Measurements from ENCODE around the gene PPP1R13B.

The PPP1R13B gene

DNA sequence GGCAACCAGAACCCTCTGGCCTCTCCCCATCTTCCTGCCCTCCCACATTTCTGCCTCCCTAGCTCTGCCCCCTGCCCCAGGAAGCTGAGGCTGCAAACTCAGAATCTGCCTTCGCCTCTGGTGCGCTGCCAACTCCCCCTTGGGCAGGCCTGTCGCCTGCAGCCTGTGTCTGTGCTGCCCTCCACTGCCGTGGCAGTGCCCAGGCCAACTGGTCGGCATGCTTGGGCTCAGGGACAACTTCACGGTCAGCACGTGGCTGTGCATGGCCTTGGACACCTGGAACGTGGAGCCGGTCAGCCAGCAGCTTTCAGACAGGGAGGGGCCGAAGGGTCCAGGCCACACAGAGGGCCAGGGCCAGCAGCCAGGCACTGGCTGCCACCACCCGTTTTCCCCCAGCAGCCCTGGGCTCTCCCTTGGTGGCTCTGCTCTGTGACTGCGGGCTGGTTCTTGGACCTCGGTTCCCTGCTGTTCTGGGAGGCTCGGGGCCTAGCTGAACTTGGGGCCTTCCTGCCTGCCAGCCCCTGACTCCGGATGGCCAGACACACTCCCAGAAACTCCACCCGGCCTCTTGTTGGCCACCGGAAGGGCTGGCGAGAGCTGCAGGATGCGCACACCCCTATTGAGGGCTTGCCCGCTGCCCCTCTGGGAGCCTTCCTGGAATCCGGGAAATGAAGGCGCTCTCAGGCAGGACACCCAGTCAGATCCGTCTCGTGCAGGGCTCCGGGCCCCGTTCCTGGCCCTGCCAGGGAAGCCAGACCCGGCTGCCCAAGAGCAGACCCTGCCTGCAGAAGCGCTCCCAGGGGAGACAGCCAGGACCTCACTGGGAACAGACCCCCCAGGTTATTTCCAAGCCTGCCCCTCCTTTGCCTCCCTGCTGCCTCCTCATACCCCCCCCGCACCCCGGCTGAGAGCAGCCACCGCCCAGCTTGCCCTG is 34.2 kb upstream of the PPP1R13B start:
- in situ Hi-C loops (cut with MboI; ENCODE audit: low sequenced_read_pairs), result no loop called here

DNA sequence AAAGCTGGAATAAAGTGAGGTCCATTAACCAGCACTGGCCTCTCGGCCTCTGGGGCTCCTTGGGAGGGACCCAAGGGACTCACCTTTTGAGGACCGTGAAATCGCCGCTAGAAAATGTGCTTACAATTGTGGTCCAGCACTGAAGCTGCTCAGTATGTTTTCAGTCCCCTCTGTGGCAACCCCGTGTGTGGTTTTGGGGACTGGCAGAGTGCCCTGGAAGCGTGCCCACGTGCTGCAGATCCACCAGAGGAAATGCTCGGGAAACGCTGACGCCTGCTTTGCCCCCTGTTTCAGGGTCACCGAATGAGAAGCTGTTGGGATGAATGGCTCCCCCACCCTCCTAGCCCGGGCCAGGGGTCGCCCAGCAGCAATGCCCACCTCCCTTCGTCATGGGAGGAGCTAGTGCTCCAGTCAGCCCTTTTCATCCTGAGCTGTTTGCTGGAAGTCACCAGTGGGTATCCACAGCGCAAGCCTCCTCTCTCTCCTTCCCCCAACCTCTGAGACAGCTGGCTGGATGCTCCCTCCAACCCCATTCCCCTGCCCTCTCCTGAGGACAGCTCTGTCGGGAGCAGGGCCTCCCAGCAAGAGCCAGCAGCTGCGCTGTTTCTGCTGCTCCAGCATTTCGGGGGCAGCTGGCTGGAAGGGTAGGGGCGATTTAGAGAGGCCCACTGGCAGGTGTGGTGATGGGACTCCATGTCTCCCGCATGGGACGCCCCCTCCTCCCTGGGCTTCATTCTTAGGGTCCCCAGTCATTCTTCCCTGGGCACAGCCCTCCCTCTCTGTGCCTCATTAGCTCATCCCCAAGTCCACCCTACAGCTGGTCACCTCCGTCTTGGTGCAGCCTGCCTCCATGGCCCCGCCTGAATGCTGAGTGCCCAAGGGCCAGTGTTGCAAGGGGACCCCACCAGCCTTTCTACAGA is 33.2 kb upstream of the PPP1R13B start:
- in situ Hi-C loops (cut with MboI; ENCODE audit: low sequenced_read_pairs), result no loop called here

DNA sequence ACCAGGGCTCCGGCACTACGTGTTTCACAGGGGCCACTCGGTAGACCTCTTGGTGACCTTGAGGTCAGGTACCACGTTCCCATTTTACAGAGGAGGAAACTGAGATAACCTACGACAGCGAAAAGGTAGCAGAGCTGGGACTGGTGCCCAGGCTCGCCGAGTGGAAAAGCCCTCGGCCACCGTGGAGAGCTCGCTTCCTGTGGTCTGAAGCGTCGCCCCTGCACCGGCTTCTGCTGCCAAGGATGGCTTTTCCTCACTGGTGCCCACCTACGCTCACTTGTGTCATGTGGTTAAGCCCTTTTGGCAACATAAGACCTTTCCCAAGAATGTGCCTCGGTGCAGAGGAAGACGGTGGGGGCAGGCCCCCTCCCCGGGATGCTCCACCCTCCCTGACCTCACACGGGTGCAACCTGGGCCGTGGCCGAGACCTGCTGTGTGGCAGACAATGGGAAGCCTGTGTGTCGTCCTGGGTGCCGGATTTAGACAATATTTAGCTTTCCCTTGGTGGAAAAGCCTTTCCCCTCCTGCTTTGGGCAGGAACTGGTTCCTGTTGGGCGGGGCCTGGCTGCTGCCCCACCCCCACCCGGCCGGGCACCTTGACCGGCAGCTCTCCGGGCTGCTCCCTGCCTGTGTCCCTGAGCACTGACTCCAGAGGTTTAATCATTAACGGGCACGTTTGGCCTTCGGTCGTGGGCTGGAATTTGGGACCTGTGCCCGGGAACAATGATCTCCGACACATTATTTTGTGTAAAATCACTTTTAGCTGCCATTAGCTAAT is 32.4 kb upstream of the PPP1R13B start:
- in situ Hi-C loops (cut with MboI; ENCODE audit: low sequenced_read_pairs), result no loop called here

DNA sequence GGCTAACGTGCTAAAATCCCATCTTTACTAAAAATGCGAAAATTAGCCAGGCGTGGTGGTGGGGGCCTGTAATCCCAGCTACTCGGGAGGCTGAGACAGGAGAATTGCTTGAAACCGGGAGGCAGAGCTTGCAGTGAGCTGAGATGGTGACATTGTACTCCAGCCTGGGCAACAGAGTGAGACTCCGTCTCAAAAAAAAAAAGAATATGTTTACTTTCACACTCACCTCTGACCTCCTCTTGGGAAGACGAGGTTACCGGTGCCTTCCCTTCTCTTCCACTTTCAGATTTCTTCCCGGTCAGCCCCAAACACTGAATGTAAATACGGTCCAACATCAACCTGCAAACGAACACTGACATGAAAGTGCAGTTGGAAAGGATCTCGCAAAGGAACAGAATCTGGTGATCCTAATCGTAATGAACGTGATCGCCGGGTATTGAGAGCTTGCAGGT is 31.8 kb upstream of the PPP1R13B start:
- in situ Hi-C loops (cut with MboI; ENCODE audit: low sequenced_read_pairs), result no loop called here

DNA sequence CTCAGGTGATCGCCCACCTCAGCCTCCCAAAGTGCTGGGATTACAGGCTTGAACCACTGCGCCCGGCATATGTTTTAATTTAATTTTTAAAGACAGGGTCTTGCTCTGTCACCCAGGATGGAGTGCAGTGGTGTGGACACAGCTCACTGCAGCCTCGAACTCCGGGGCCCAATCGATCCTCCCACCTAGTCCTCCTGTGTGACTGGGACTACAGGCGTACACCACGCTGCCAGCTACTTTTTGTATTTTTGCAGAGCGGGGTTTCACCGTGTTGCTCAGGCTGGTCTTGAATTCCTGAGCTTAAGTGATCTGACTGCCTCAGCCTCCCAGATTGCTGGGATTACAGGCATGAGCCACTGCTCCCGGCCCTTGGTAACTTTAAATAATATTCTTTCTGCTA is 30.8 kb upstream of the PPP1R13B start:
- in situ Hi-C loops (cut with MboI; ENCODE audit: low sequenced_read_pairs), result no loop called here

DNA sequence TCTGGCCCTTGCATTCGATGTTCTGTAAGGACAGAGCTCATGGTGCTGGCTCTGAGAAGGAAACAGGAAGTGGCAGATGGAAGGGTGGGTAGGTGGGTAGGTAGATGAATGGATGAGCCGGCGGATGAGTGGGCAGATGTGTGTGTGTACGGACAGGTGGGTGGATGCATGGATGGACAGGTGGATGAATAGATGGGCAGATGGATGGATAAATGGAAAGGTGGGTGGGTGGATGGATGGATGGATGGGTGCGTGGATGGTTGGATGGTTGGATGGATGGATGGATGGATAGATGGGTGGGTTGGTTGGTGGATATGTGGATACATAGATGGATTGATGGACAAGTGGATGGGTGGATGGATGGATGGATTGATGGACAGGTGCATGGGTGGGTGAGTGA is 27.6 kb upstream of the PPP1R13B start:
- in situ Hi-C loops (cut with MboI; ENCODE audit: low sequenced_read_pairs), result no loop called here

DNA sequence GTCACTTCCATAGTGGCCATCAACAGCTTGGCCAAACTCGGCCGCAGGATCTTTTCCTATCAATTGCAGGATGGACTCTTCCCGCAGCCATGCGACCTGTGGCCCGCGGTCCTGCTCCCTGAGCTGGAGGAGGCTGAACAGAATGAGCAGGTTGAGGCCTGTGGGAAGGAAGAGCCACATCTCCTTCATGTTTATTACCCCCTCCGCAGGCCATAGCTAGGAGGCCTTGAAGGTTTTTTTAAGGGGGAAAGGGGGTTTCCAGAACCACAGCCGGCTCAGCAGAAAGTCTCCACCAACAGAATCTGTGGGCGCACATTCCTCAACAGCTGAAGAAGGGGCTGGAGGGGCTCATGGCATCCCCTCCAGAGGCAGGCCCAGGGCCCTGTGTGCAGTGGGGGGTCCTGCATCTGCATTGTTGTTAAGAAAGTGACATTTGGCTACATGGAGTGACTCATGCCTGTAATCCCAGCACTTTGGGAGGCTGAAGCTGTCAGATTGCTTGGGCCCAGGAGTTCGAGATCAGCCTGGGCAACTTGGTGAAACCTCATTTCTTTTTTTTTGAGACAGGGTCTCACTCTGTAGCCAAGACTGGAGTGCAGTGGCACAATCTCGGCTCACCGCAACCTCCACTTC is 25.2 kb upstream of the PPP1R13B start:
- in situ Hi-C loops (cut with MboI; ENCODE audit: low sequenced_read_pairs), result no loop called here

DNA sequence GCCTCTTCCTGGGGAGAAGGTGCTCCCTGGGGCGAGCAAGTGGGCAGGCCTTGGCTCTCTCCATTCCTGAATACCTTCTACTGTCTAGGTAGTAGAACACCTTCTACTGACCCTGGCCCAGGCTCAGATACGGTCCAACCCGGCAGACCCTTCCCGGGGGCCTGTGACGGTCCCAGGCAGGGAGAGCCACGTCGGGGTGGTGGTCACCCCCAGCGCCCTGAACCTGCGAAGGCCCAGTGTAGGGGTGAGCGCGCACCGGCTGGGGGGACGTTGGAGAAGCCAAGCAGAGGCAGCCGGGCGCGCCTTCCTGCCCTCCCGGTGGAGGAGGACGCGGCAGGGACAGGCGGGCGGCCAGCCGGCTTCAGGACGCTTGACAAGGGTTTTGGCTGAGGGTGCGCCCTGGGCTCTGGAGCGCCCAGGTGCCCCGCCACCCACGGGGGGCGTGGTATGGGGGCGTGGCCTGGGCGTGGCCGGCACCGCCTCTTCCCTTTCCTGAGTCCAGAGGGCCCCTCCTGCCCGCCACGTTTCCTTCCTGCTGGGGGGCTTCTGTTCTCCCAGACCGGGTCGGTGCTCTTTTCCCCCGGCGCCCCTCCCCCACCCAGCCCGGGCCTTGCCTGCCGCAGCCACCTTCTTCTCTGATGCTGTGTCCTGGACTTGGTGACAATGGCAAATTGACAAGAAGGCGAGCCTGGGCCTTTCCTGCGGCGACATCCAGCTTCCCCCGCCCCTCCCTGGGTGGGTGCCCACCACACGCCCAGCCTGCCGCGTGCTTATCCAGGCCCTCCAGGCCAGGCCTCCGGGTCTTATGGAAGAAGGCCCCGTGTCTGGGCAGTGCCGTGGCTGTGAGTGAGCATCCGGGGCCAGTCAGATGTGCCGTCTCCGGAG is 24.5 kb upstream of the PPP1R13B start:
- in situ Hi-C loops (cut with MboI; ENCODE audit: low sequenced_read_pairs), result no loop called here

DNA sequence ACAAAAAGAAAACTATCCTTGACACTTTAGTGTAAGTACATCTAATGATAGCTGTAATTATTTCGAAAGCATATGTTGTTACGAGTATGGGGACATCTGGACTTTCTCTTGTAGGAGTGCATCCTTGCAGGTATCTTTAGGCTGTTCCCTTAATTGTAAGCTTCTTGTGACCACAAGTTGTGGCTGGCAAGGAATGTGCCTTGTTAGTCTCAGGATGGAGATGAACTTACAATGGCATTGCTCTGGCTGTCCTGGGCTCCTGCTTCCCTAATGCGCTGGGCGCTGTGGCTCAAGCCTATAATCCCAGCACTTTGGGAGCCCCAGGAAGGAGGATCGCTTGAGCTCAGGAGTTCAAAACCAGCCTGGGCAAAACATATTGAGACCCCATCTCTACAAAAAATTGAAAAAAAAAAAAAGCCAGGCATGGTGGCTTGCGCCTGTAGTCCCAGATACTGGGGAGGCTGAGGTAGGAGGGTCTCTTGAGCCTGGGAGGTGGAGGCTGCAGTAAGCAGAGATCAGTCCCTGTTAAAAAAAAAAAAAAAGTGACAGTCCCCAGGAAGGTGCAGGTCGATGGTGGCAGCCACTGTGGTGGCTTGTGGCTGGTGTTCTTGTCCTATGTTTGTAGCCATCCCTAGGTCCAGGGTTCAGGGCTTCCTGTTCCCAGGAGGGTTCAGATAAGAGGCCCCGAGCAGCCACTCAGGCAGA is 23.7 kb upstream of the PPP1R13B start:
- in situ Hi-C loops (cut with MboI; ENCODE audit: low sequenced_read_pairs), result no loop called here

DNA sequence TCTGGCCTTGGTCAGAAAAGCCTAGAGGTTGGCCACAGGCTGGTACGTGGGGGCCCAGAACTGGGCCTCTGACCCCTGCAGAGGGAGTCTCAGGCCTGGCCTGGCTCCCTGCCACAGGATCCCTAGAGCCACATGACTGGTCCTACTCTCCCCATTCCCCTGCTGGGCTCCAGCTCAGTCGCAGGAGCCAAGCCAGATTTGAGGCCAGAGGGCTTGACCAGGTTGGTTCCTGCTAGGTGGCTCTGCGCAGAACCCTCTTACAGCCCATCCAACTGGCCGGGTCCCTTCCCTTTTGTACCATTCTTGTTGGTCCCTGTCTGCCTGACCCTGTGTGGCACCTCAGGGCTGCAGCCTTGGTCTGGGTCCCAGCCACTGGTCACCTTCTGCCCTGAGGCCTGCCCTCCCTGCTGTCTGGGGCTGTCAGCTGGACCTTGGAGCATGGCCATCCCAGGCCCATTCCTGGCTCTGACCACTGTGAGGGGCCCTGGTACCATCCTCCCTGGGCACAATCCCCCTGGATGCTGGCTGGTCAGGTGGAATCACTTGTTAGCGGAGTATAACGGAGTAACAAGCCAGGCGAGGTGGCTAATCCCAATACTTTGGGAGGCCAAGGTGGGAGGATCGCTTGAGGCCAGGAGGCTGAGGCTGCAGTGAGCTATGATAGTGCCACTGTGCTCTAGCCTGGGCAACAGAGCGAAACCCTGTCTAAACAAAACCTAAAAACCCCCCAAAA is 22.9 kb upstream of the PPP1R13B start:
- in situ Hi-C loops (cut with MboI; ENCODE audit: low sequenced_read_pairs), result no loop called here

DNA sequence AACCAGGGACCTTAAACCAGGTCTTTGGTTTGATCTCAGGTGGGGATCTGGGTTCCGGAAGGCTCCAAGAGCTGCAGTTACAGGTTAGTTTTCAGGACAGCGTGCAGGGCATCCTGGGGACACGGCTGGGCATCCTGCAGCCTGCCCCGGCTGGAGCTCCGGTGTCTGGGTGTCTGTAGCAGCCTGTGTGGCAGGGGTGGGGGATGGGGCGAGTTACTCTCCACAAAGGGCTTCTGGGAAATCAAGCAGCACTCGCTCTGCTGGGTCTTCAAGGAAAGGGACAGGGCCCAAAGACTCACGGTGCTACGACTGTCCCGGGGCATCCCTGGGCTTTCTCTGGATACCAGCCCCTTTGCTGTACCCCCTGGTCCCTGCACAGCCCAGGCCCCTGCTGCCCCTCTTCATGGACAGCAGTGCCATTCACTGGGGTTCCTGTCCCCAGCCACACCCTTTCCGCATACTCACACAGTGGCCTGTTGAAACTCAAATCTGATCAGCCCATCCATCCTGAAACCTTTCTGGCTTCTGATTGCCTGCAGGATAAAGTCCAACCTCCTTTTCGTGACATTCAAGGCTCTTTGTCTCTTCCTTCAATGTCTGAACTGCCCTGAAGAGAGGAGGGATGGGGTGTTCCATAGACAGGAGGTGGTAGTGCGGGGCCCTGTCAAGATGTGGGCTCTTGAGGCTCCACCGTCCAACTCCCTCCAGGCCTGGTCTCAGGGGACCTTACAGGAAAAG is 22.2 kb upstream of the PPP1R13B start:
- in situ Hi-C loops (cut with MboI; ENCODE audit: low sequenced_read_pairs), result no loop called here

DNA sequence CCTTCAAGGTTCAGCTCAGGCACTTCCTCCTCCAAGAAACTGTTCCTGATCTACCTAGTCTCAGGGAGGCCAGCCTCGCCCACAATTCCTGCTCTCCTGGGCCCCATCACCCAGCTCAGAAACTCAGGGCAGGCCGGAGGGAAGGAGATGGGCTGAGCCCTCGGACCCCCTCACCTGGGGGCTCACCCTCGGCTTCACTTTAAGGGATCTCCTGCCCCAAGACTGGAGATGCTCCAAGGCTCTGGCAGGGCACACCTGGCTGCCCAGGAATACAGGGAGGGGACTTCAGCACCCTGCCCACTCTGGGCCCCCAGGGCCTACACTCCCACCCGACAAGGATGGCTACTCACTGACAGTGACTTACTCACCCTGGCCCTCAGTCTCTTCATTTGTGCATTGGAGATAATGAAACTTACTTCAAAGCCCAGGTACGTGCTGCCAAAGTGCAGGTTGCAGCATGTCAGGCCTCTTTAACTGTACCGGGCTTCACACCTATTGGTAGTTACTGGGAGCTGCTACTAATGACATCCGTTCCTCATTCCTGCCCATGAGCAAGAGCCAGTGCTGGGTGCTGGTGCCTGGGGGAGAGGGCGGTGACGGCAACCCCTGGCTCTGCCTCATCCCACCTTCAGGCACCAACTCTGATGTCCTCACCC is 21.0 kb upstream of the PPP1R13B start:
- in situ Hi-C loops (cut with MboI; ENCODE audit: low sequenced_read_pairs), result no loop called here

DNA sequence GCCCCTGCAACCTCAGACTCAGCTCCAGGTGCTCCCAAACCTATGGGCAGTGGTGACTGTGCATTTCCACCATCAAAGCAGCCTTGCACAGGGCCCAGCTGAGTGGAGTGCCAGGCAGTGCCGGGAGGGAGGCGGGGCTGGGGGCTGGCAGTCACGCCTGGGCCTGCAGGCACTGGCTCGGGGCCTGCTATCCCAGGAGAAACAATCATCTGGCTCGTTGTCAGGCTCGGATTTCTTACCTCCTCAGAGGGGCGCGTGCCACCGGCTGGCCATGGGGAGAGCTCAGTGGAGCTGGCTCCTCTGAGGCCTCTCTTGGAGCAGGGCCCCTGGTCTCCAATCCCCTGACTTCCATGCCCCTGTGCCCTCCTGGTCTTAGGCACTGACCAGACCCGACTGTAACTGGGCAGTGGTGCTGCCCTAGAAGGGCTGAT is 20.2 kb upstream of the PPP1R13B start:
- in situ Hi-C loops (cut with MboI; ENCODE audit: low sequenced_read_pairs), result no loop called here

DNA sequence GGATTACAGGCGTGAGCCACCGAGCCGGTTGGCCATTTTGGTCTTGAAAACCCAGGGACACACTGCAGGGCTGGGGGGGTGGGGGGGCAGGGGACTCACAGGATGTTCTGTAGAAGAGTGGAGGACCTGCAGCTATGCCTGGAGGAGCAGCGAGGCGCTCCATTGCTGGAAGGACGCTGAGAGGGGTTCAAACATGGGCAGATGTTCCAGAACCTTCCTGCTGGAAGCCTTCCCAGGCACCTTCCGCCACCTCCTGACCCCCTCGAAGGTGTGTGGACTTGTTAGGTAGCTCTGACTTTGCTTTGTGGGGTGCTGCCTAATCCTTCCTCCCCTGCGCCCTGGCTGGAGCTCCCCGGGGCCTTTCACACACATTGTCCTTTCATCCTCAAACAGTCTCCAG is 19.6 kb upstream of the PPP1R13B start:
- in situ Hi-C loops (cut with MboI; ENCODE audit: low sequenced_read_pairs), result no loop called here

DNA sequence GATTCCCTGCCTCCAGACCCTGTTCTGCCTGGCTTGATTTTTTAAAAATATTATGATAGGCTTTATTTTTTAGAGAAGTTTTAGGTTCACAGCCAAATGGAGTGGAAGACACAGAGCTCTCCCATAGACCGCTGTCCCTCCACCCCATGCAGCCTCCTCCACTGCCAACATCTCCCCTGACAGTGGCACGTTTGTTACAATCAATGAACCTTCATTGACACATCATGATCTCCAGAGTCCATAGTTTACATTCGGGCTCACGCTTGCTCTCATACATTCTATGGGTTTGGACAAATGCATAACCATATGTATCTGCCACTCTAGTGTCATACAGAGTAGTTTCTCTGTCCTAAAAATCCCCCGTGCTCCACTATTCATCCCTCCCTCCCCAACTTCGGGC is 15.9 kb upstream of the PPP1R13B start:
- in situ Hi-C loops (cut with MboI; ENCODE audit: low sequenced_read_pairs), result no loop called here

DNA sequence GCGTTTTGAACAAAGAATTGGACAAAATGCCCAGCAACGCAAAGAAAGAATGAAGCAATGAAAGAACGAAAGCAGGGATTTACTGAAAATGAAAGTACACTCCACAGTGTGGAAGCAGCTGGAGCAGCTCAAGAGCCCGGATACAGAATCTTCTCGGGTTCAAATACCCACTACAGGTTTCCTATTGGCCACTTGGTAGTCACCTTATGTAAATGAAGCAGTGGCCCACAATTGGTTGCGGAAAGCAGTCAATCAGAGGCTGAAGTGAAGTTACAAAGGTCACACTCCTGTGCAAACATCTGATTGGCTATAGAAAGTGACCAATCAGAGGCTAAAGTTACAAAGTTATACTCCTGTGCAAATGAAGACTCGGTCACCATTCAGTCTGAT is 15.0 kb upstream of the PPP1R13B start:
- in situ Hi-C loops (cut with MboI; ENCODE audit: low sequenced_read_pairs), result no loop called here

Data from HL-60/S4 treated with retinoic acid at 250 ng/mL for 4 days and 3 days (cell line).